HG03521 (cell line): ENCODE data around the gene FBXL7.

Source experiments
- ATAC-seq: cut with Tn5 transposase; IDR thresholded peaks from one replicate; pipeline ENCODE4 v1.9.1; 2021; ENCODE audit warnings: mild to moderate bottlenecking, moderate library complexity; ENCODE audit not compliant: unreplicated experiment

FBXL7 gene

GRCh38 chr5:15932066-15932465 lies 432.1 kb downstream of the FBXL7 start:
- ATAC-seq = no peak

GRCh38 chr5:15933259-15934207 lies 433.6 kb downstream of the FBXL7 start:
- ATAC-seq = no peak

GRCh38 chr5:15936505-15937245 lies 436.7 kb downstream of the FBXL7 start:
- no peak for ATAC-seq

GRCh38 chr5:15937708-15938107 lies 437.7 kb downstream of the FBXL7 start:
- no peak for ATAC-seq

- no peak for ATAC-seq
Observed at GRCh38 chr5:15938186-15938585, 438.2 kb downstream of the FBXL7 start.

- ATAC-seq = no peak
Observed at GRCh38 chr5:15938961-15939360, 439.0 kb downstream of the FBXL7 start.

GRCh38 chr5:15940905-15941304 lies 440.9 kb downstream of the FBXL7 start:
- no peak for ATAC-seq

- no peak for ATAC-seq
Observed at GRCh38 chr5:15943487-15943886, 443.5 kb downstream of the FBXL7 start.

GRCh38 chr5:15946026-15946425 lies 446.0 kb downstream of the FBXL7 start:
- ATAC-seq = no peak

GRCh38 chr5:15948190-15948589 lies 448.2 kb downstream of the FBXL7 start:
- ATAC-seq = no peak

- no peak for ATAC-seq
Observed at GRCh38 chr5:15951126-15951525, 451.1 kb downstream of the FBXL7 start.

- no peak for ATAC-seq
Observed at GRCh38 chr5:15951550-15951949, 451.6 kb downstream of the FBXL7 start.

GRCh38 chr5:15956622-15957021 lies 456.6 kb downstream of the FBXL7 start:
- no peak for ATAC-seq

- no peak for ATAC-seq
Observed at GRCh38 chr5:15957124-15957523, 457.1 kb downstream of the FBXL7 start.

- no peak for ATAC-seq
Observed at GRCh38 chr5:15959370-15960164, 459.6 kb downstream of the FBXL7 start.

GRCh38 chr5:15966066-15966640 lies 466.2 kb downstream of the FBXL7 start:
- ATAC-seq = no peak

- no peak for ATAC-seq
Observed at GRCh38 chr5:15966651-15967050, 466.7 kb downstream of the FBXL7 start.

- no peak for ATAC-seq
Observed at GRCh38 chr5:15968993-15969392, 469.0 kb downstream of the FBXL7 start.

GRCh38 chr5:15977851-15978250 lies 477.9 kb downstream of the FBXL7 start:
- no peak for ATAC-seq

GRCh38 chr5:15980835-15981234 lies 480.9 kb downstream of the FBXL7 start:
- ATAC-seq = no peak

- no peak for ATAC-seq
Observed at GRCh38 chr5:15983392-15983791, 483.4 kb downstream of the FBXL7 start.
